SH-SY5Y (cell line): ENCODE results near the gene CYB5R4.

ENCODE experiments used
- GATA2 ChIP-seq: IDR thresholded peaks from 2 replicates; pipeline ENCODE4 v1.6.1; 2011; ENCODE audit warnings: mild to moderate bottlenecking, low read depth, low read length
- GATA3 ChIP-seq: IDR thresholded peaks from 2 replicates; pipeline ENCODE4 v1.6.1; 2011; ENCODE audit warnings: low read depth, mild to moderate bottlenecking, low read length, moderate library complexity

- TF ChIP-seq GATA3 (no peak), GATA2 (no peak)
Measured at GRCh38 chr6:83960664-83961063, 101.2 kb downstream of the CYB5R4 start.
